GM12878 (cell line): ENCODE measurements around the gene CELF2. TPM values are rescaled to one million over a fixed set of nuclear protein-coding genes. Genes with fewer than 3 reads are reported as not detected.

Experiments used
- ATAC-seq: fragments of 200-7000 bp; cut with Tn5 transposase; 3 replicates; pipeline ENCODE4 v1.9.1; 2020; ENCODE audit warnings: mild to moderate bottlenecking, moderate library complexity
- BruUV-seq: library from RNA; stranded (reverse); fragments of 400-500 nt; replicated peaks from 2 replicates; lab custom pipeline; 2021; lab: Mats Ljungman, UMichigan
- CTCF ChIA-PET: fragments of 300-600 bp; sonication (Branson Sonifier 250); formaldehyde crosslinking; extraction: SDS; loops from one replicate; lab custom pipeline; 2021; ENCODE audit warnings: inconsistent platforms; lab: Yijun Ruan, JAX
- POLR2A ChIA-PET: fragments of 350-600 bp; formaldehyde crosslinking; extraction: SDS; loops from one replicate; lab custom pipeline; 2021; ENCODE audit warnings: inconsistent platforms; lab: Charles Lee
- RAD21 ChIA-PET: fragments of 300-600 bp; sonication (Branson Sonifier 250); formaldehyde crosslinking; loops from one replicate; lab custom pipeline; 2023; ENCODE audit warnings: antibody characterized with exemption; ENCODE audit not compliant: unreplicated experiment; lab: Charles Lee
- SMC1A ChIA-PET: fragments of 300-600 bp; sonication (Branson Sonifier 250); formaldehyde crosslinking; loops from one replicate; lab custom pipeline; 2023; ENCODE audit not compliant: unreplicated experiment, uncharacterized antibody; lab: Charles Lee
- DNase-seq: peaks from one replicate; pipeline ENCODE4 v3.0.0-alpha.2; 2011; ENCODE audit warnings: low read depth, low spot score
- FAIRE-seq: peaks from 3 replicates; lab custom pipeline; 2011; peaks lifted over from hg19 to GRCh38; lab: Jason Lieb, UNC
- H2AFZ ChIP-seq: 2 replicates; pipeline ENCODE4 v1.6.0; 2011; ENCODE audit warnings: low read depth, low read length, control low read depth; ENCODE audit not compliant: control insufficient read depth
- H3K27ac ChIP-seq: 2 replicates; pipeline ENCODE4 v1.5.1; 2011; ENCODE audit warnings: control low read depth; ENCODE audit not compliant: control insufficient read depth, insufficient read depth
- H3K27me3 ChIP-seq, 2 experiments: replicated peaks in 1 of 2; 2 replicates each; pipeline versions ENCODE4 v1.6.0 to v1.6.1; 2011; ENCODE audit warnings: low read length in 1 of 2; ENCODE audit not compliant: control insufficient read depth in 2 of 2, insufficient read depth in 2 of 2
- H3K36me3 ChIP-seq, 2 experiments: 2 replicates each; pipeline ENCODE4 v1.5.1; 2011; ENCODE audit warnings: low read length in 1 of 2; ENCODE audit not compliant: control insufficient read depth in 2 of 2, insufficient read depth in 2 of 2
- H3K4me1 ChIP-seq: 2 replicates; pipeline ENCODE4 v1.6.1; 2011; ENCODE audit warnings: mild to moderate bottlenecking, low read length, moderate library complexity, mixed read lengths; ENCODE audit not compliant: control insufficient read depth, insufficient read depth
- H3K4me2 ChIP-seq: 2 replicates; pipeline ENCODE4 v1.6.0; 2011; ENCODE audit warnings: control low read depth; ENCODE audit not compliant: control insufficient read depth, insufficient read depth
- H3K4me3 ChIP-seq: fragments of 200-600 bp; sonication (generic); 2 replicates; pipeline ENCODE4 v1.5.1; 2016
- H3K79me2 ChIP-seq: 2 replicates; pipeline ENCODE4 v1.6.0; 2011; ENCODE audit warnings: low read length; ENCODE audit not compliant: control insufficient read depth, insufficient read depth
- H3K9ac ChIP-seq: 2 replicates; pipeline ENCODE4 v1.8.0; 2011; ENCODE audit warnings: low read length, control low read depth, mixed read lengths; ENCODE audit not compliant: control insufficient read depth, insufficient read depth
- H3K9me3 ChIP-seq: replicated peaks from 3 replicates; pipeline ENCODE4 v1.5.1; 2011; ENCODE audit warnings: mild to moderate bottlenecking, low read length; ENCODE audit not compliant: control insufficient read depth, insufficient read depth
- H4K20me1 ChIP-seq: 2 replicates; pipeline ENCODE4 v1.6.0; 2011; ENCODE audit not compliant: control insufficient read depth, insufficient read depth
- ATF2 ChIP-seq: IDR thresholded peaks from 2 replicates; pipeline ENCODE4 v1.6.1; 2012; ENCODE audit warnings: low read length, inconsistent platforms
- EZH2 ChIP-seq: IDR thresholded peaks from 2 replicates; pipeline ENCODE4 v1.6.1; 2012; ENCODE audit warnings: low read depth, mild to moderate bottlenecking, control low read depth, inconsistent platforms, low read length, borderline replicate concordance; ENCODE audit not compliant: control insufficient read depth
- GABPA ChIP-seq: IDR thresholded peaks from 2 replicates; pipeline ENCODE4 v1.6.1; 2014; ENCODE audit warnings: antibody characterized with exemption, low read depth, mild to moderate bottlenecking, inconsistent platforms
- MYC ChIP-seq: IDR thresholded peaks from 2 replicates; pipeline ENCODE4 v1.6.1; 2011; ENCODE audit warnings: mild to moderate bottlenecking, low read length, moderate library complexity, inconsistent platforms; ENCODE audit not compliant: insufficient read depth, insufficient replicate concordance, insufficient read length, severe bottlenecking
- TAF1 ChIP-seq: IDR thresholded peaks from 2 replicates; pipeline ENCODE4 v1.6.1; 2011; ENCODE audit warnings: mild to moderate bottlenecking, low read depth, low read length, borderline replicate concordance
- WGBS: methylation state at CpG from one replicate; pipeline ENCODE4 v1.1.6; 2016; ENCODE audit warnings: low lambda C conversion rate; ENCODE audit not compliant: insufficient replicate concordance, insufficient coverage; ENCODE audit errors: missing lambda C conversion rate; 5-methylcytosine and 5-hydroxymethylcytosine counted together
- in situ Hi-C: fragments of 300-500 bp; cut with MboI; formaldehyde crosslinking; loops from 9 replicates; pipeline ENCODE4 v1.14.3; 2018; ENCODE audit warnings: mixed read lengths
- intact Hi-C: fragments of 100-400 bp; cut with micrococcal nuclease; formaldehyde crosslinking; loops from one replicate; pipeline ENCODE4 v1.14.2; 2022; ENCODE audit not compliant: unreplicated experiment
- polyA plus RNA-seq, 11 experiments: library from polyadenylated mRNA; depleted of rRNA in 4 of 11; unstranded in 6 of 11; stranded (reverse) in 5 of 11; fragments of >200 nt; fragmentation: Nextera tagmentation in 4 of 11; fragmentation: Illumina TruSeq in 1 of 11; extraction: Ambion mirVana in 4 of 11; extraction: Trizol in 1 of 11; gene quantifications; 1 replicate in 1 of 11; 2 replicates in 10 of 11; pipeline versions ENCODE4 v1.2.1 to v1.2.3, GENCODE V29; 2011 to 2016; ENCODE audit warnings: inconsistent platforms in 2 of 11, missing spikeins in 2 of 11, low read depth in 1 of 11
- total RNA-seq, 4 experiments: library from RNA; depleted of rRNA in 3 of 4; stranded (reverse); fragments of >200 nt in 3 of 4; fragmentation: Illumina TruSeq in 1 of 4; extraction: Trizol in 1 of 4; gene quantifications; 2 replicates each; pipeline versions ENCODE4 v1.2.1 to v1.2.3, GENCODE V29; 2013 to 2021

CELF2 gene
- total and polyA plus RNA-seq, 10 of the 15 experiments (the other 5 are each of a cell fraction or from before 2014, with no cell fraction given): 20.8 to 129 (median 86.3) TPM

- no peak for TF ChIP-seq ATF2
- TF ChIP-seq MYC: no peak
- 0 out of 2 replicates have a peak, but pooled peaks have one; percentile 11 for TF ChIP-seq GABPA
Measured at GRCh38 chr10:11210211-11210922, 192.7 kb downstream of the CELF2 start (continued).

- H3K9me3 ChIP-seq: no peaks in the 10 kb centered on the region
- DNase-seq: no peak
- in situ Hi-C loops (no loop called here), intact Hi-C loops (no loop called here)
- H3K36me3 ChIP-seq: peaks cover 9 to 45% of the 10 kb centered on the region in 2 experiments
- no peak for ATAC-seq
- peak overlapping the region; percentile 14; the same call in 1 of the 2 replicates for H3K9ac ChIP-seq
- ChIA-PET RAD21 (interaction anchor here (0.9 to 4.7 kb wide), 6 partner anchors 14 to 34 kb away, joined by 3 to 45 read pairs (median 24); no protein-coding TSS in a partner anchor), SMC1A (interaction anchor here (0.6 to 9.3 kb wide), 13 partner anchors 8 to 63 kb away, joined by 3 to 108 read pairs (median 5); no protein-coding TSS in a partner anchor), POLR2A (interaction anchor here (0.6 to 3.2 kb wide), 7 partner anchors 14 to 60 kb away, joined by 3 to 18 read pairs (median 4); no protein-coding TSS in a partner anchor), CTCF (interaction anchor here (0.8 to 2.4 kb wide), 6 partner anchors 13 to 99 kb away, joined by 3 to 6 read pairs (median 4); no protein-coding TSS in a partner anchor)
- no peak for FAIRE-seq
- peak overlapping the region; percentile 92 for H3K27ac ChIP-seq
- BruUV-seq: no TSS peak
- H3K4me1 ChIP-seq: peaks cover 68% of the 10 kb centered on the region
- H2AFZ ChIP-seq: no peak overlapping the region
- no peak overlapping the region for H3K4me3 ChIP-seq
- WGBS: 43% methylated on average over 7 of the region's 7 CpGs
- TF ChIP-seq EZH2: no peak
- TF ChIP-seq TAF1: 0 out of 2 replicates have a peak, but pooled peaks have one; percentile 10
- H4K20me1 ChIP-seq: peaks cover 8% of the 10 kb centered on the region; the same call in 1 of the 2 replicates
- peaks cover 100% of the 10 kb centered on the region for H3K79me2 ChIP-seq
- H3K4me2 ChIP-seq: peak overlapping the region; percentile 35
- no peaks in the 10 kb centered on the region for H3K27me3 ChIP-seq
Measured at GRCh38 chr10:11212288-11213085, 194.8 kb downstream of the CELF2 start.
